Loucy (cell line): Measurements from ENCODE around the gene BRD1.

ENCODE experiments used
- H2AFZ ChIP-seq: fragments of 200-600 bp; sonication (generic); 2 replicates; pipeline ENCODE4 v1.6.0; 2016; ENCODE audit warnings: antibody characterized with exemption, mild to moderate bottlenecking, low read length, moderate library complexity
- H3F3A ChIP-seq: fragments of 200-600 bp; 2 replicates; pipeline ENCODE4 v1.6.0; 2016; ENCODE audit warnings: antibody characterized with exemption, low read depth, mild to moderate bottlenecking
- H3K27me3 ChIP-seq: fragments of 200-600 bp; sonication (generic); 2 replicates; pipeline ENCODE4 v1.6.1; 2014; ENCODE audit warnings: low read length, mild to moderate bottlenecking; ENCODE audit not compliant: insufficient read depth, poor library complexity, severe bottlenecking
- H3K36me3 ChIP-seq: fragments of 200-600 bp; sonication (generic); 2 replicates; pipeline ENCODE4 v1.6.1; 2016; ENCODE audit warnings: low read length; ENCODE audit not compliant: insufficient read depth
- H3K4me1 ChIP-seq: fragments of 200-600 bp; sonication (generic); 2 replicates; pipeline ENCODE4 v1.5.1; 2014; ENCODE audit warnings: low read length, mild to moderate bottlenecking; ENCODE audit not compliant: insufficient read depth, poor library complexity, severe bottlenecking
- H3K4me2 ChIP-seq: fragments of 200-600 bp; sonication (generic); 2 replicates; pipeline ENCODE4 v1.6.0; 2014; ENCODE audit warnings: antibody characterized with exemption, low read length, low read depth, mild to moderate bottlenecking; ENCODE audit not compliant: poor library complexity, severe bottlenecking
- H3K4me3 ChIP-seq: fragments of 200-600 bp; sonication (generic); 2 replicates; pipeline ENCODE4 v1.5.1; 2014; ENCODE audit warnings: low read length, mild to moderate bottlenecking, mixed read lengths; ENCODE audit not compliant: poor library complexity, severe bottlenecking
- H3K79me2 ChIP-seq: fragments of 200-600 bp; sonication (generic); 2 replicates; pipeline ENCODE4 v1.6.1; 2014; ENCODE audit warnings: low read length; ENCODE audit not compliant: insufficient read depth
- H3K9ac ChIP-seq: fragments of 200-600 bp; sonication (generic); 2 replicates; pipeline ENCODE4 v1.6.0; 2014; ENCODE audit warnings: mild to moderate bottlenecking, low read depth, low read length, moderate library complexity; ENCODE audit not compliant: poor library complexity, severe bottlenecking
- H3K9me2 ChIP-seq: fragments of 200-600 bp; sonication (generic); replicated peaks from 2 replicates; pipeline ENCODE4 v1.6.1; 2016; ENCODE audit warnings: low read depth, low read length, mixed read lengths
- H3K9me3 ChIP-seq: fragments of 200-600 bp; sonication (generic); 2 replicates; pipeline ENCODE4 v1.6.1; 2014; ENCODE audit warnings: mild to moderate bottlenecking, antibody characterized with exemption, low read length, low read depth; ENCODE audit not compliant: insufficient read depth
- H4K20me1 ChIP-seq: fragments of 200-600 bp; sonication (generic); 2 replicates; pipeline ENCODE4 v1.6.0; 2014; ENCODE audit warnings: antibody characterized with exemption, low read length, mild to moderate bottlenecking; ENCODE audit not compliant: insufficient read depth, poor library complexity, severe bottlenecking
- EZH2phosphoT487 ChIP-seq: fragments of 200-600 bp; IDR thresholded peaks from 2 replicates; pipeline ENCODE4 v1.6.1; 2018; ENCODE audit warnings: antibody characterized with exemption, mild to moderate bottlenecking, moderate library complexity, borderline replicate concordance
- TF ChIP-seq, protein P1 (sequence below): fragments of 200-600 bp; sonication (generic); conservative IDR thresholded peaks from 2 replicates; pipeline ENCODE4 v1.5.1; 2014; ENCODE audit warnings: mild to moderate bottlenecking, antibody characterized with exemption, low read length

Gene BRD1

GRCh38 chr22:49724030-49724892, 103.4 kb downstream of the BRD1 start:
- TF ChIP-seq, protein P1, sequence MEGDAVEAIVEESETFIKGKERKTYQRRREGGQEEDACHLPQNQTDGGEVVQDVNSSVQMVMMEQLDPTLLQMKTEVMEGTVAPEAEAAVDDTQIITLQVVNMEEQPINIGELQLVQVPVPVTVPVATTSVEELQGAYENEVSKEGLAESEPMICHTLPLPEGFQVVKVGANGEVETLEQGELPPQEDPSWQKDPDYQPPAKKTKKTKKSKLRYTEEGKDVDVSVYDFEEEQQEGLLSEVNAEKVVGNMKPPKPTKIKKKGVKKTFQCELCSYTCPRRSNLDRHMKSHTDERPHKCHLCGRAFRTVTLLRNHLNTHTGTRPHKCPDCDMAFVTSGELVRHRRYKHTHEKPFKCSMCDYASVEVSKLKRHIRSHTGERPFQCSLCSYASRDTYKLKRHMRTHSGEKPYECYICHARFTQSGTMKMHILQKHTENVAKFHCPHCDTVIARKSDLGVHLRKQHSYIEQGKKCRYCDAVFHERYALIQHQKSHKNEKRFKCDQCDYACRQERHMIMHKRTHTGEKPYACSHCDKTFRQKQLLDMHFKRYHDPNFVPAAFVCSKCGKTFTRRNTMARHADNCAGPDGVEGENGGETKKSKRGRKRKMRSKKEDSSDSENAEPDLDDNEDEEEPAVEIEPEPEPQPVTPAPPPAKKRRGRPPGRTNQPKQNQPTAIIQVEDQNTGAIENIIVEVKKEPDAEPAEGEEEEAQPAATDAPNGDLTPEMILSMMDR = no peak
- TF ChIP-seq EZH2phosphoT487 = no peak
- Histone ChIP-seq H2AFZ (peak overlapping the region; percentile 90), H3K36me3 (no peaks in the 10 kb centered on the region), H3K9me3 (no peaks in the 10 kb centered on the region), H3K79me2 (no peaks in the 10 kb centered on the region), H4K20me1 (no peaks in the 10 kb centered on the region), H3F3A (no peaks in the 10 kb centered on the region), H3K4me1 (peaks cover 5% of the 10 kb centered on the region), H3K4me2 (peak overlapping the region; percentile 73), H3K9me2 (no peaks in the 10 kb centered on the region), H3K27me3 (no peaks in the 10 kb centered on the region), H3K4me3 (peak overlapping the region; percentile 70), H3K9ac (peak overlapping the region; percentile 66)

DNA sequence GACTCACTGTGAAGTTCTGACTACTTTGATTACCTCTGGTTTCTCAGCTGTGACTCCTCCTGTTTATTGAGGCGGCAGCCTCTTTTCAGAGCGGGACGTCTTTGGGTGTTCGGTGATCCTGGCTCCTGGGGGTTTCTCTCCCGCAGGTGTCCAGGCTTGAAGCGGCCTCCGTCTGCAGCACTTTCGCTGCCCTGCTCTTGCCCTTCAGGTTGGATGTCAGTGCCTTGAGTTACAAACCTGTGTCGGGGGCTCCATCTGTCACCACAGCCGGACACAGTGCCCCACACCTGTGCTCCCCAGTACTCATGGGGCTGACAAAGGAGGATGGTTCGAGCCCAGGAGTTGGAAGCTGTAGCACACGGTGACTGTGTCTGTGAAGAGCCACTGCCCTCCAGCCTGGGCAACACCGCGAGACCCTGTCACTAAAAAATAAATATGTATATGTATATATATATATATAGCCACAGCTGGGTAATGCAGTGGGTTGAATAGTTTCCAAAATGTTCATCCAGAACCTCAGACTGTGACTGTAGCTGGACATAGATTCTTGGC, 104.1 kb downstream of the BRD1 start:
- Histone ChIP-seq H3K27me3 (no peaks in the 10 kb centered on the region), H3K9me2 (no peaks in the 10 kb centered on the region), H3K36me3 (no peaks in the 10 kb centered on the region), H3K4me2 (peak overlapping the region; percentile 73), H3K9me3 (no peaks in the 10 kb centered on the region), H3K4me3 (peak overlapping the region; percentile 70), H3K79me2 (no peaks in the 10 kb centered on the region), H4K20me1 (no peaks in the 10 kb centered on the region), H3K9ac (no peak overlapping the region), H2AFZ (peak overlapping the region; percentile 90; the same call in 1 of the 2 replicates), H3F3A (no peaks in the 10 kb centered on the region), H3K4me1 (peaks cover 5% of the 10 kb centered on the region)
- no peak for TF ChIP-seq EZH2phosphoT487
- TF ChIP-seq, protein P1 = no peak
